Tibial nerve (tissue), 4 donors: ENCODE results near the gene ADGRG6.

Source experiments
- EP300 ChIP-seq, 2 donors: sonication (generic); formaldehyde crosslinking; IDR thresholded peaks; one replicate each; pipeline ENCODE4 v1.6.1; 2017; ENCODE audit warnings: antibody characterized with exemption in 2 of 2, mild to moderate bottlenecking in 1 of 2
- POLR2A ChIP-seq, 2 donors: fragments of 450-650 bp; IDR thresholded peaks; one replicate each; pipeline ENCODE4 v1.6.1; 2017; ENCODE audit warnings: antibody characterized with exemption in 2 of 2, mild to moderate bottlenecking in 2 of 2, moderate library complexity in 2 of 2
- TF ChIP-seq, protein P1 (sequence below), 5 experiments: fragments of 200-600 bp in 3 of 5; fragments of 450-650 bp in 2 of 5; sonication (generic) in 3 of 5; IDR thresholded peaks; one replicate each; pipeline ENCODE4 v1.5.1; 2016 to 2019; ENCODE audit warnings: antibody characterized with exemption in 5 of 5, mild to moderate bottlenecking in 3 of 5, moderate library complexity in 2 of 5

DNA sequence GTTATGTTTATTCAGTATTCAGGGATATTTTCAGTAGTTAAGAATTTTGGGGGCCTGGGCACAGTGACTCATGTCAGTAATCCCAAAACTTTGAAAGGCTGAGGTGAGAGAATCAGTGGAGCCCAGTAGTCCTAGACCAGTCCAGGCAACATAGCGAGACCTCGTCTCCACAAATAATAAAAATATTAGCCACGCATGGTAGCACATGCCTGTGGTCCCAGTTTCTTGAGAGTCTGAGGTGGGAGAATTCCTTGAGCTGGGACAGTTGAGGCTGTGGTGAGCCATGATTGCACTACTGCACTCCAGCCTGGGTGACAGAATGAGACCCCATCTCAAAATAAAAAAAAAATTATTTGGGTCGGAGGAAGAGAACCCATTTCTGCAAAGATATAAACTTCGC, 20.3 kb downstream of the ADGRG6 start:
- TF ChIP-seq, protein P1, sequence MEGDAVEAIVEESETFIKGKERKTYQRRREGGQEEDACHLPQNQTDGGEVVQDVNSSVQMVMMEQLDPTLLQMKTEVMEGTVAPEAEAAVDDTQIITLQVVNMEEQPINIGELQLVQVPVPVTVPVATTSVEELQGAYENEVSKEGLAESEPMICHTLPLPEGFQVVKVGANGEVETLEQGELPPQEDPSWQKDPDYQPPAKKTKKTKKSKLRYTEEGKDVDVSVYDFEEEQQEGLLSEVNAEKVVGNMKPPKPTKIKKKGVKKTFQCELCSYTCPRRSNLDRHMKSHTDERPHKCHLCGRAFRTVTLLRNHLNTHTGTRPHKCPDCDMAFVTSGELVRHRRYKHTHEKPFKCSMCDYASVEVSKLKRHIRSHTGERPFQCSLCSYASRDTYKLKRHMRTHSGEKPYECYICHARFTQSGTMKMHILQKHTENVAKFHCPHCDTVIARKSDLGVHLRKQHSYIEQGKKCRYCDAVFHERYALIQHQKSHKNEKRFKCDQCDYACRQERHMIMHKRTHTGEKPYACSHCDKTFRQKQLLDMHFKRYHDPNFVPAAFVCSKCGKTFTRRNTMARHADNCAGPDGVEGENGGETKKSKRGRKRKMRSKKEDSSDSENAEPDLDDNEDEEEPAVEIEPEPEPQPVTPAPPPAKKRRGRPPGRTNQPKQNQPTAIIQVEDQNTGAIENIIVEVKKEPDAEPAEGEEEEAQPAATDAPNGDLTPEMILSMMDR (IDR thresholded peaks at IDR 0.05) = no peak
- TF ChIP-seq POLR2A (IDR thresholded peaks at IDR 0.05) (no peak), EP300 (IDR thresholded peaks at IDR 0.05) (no peak)
